Thyroid gland (tissue), 4 donors: ENCODE results near the gene DSEL.

Experiments
- POLR2A ChIP-seq, 2 donors: fragments of 450-650 bp; IDR thresholded peaks; one replicate each; pipeline ENCODE4 v1.6.1; 2017; ENCODE audit warnings: antibody characterized with exemption in 2 of 2, mild to moderate bottlenecking in 2 of 2, moderate library complexity in 1 of 2
- TF ChIP-seq, protein P1 (sequence below), 6 experiments: fragments of 200-600 bp in 3 of 6; fragments of 450-650 bp in 3 of 6; sonication (generic) in 3 of 6; IDR thresholded peaks; one replicate each; pipeline ENCODE4 v1.5.1; 2016 to 2019; ENCODE audit warnings: antibody characterized with exemption in 6 of 6, mild to moderate bottlenecking in 2 of 6, inconsistent platforms in 1 of 6, moderate library complexity in 1 of 6

GRCh38 chr18:67500522-67501205 lies 15.9 kb downstream of the DSEL start:
- TF ChIP-seq, protein P1, sequence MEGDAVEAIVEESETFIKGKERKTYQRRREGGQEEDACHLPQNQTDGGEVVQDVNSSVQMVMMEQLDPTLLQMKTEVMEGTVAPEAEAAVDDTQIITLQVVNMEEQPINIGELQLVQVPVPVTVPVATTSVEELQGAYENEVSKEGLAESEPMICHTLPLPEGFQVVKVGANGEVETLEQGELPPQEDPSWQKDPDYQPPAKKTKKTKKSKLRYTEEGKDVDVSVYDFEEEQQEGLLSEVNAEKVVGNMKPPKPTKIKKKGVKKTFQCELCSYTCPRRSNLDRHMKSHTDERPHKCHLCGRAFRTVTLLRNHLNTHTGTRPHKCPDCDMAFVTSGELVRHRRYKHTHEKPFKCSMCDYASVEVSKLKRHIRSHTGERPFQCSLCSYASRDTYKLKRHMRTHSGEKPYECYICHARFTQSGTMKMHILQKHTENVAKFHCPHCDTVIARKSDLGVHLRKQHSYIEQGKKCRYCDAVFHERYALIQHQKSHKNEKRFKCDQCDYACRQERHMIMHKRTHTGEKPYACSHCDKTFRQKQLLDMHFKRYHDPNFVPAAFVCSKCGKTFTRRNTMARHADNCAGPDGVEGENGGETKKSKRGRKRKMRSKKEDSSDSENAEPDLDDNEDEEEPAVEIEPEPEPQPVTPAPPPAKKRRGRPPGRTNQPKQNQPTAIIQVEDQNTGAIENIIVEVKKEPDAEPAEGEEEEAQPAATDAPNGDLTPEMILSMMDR (IDR thresholded peaks at IDR 0.05): no peak
- no peak for TF ChIP-seq POLR2A (IDR thresholded peaks at IDR 0.05)
